Mesenchymal stem cell (in vitro differentiated cells and primary cell): ENCODE results near the gene INTS13. TPM values are rescaled to one million over a fixed set of nuclear protein-coding genes. Genes with fewer than 3 reads are reported as not detected.

Experiments used
- DNase-seq: peaks from one replicate; pipeline ENCODE4 v3.0.0-alpha.2; 2013
- H2AFZ ChIP-seq: one replicate; pipeline ENCODE4 v1.6.1; 2013; ENCODE audit warnings: low read depth, mild to moderate bottlenecking, control low read depth, inconsistent platforms, low read length, moderate library complexity
- H2AK5ac ChIP-seq: 2 replicates; pipeline ENCODE4 v1.6.1; 2013; ENCODE audit warnings: low read length, moderate library complexity, mild to moderate bottlenecking, inconsistent platforms; ENCODE audit not compliant: severe bottlenecking
- H2BK120ac ChIP-seq: one replicate; pipeline ENCODE4 v1.6.1; 2013; ENCODE audit warnings: low read depth, mild to moderate bottlenecking, inconsistent platforms, low read length, moderate library complexity
- H2BK12ac ChIP-seq, 2 experiments: one replicate each; pipeline ENCODE4 v1.6.1; 2013; ENCODE audit warnings: inconsistent platforms in 2 of 2, low read length in 2 of 2, mild to moderate bottlenecking in 2 of 2, moderate library complexity in 2 of 2, control low read depth in 1 of 2
- H2BK15ac ChIP-seq: one replicate; pipeline ENCODE4 v1.6.1; 2013; ENCODE audit warnings: mild to moderate bottlenecking, low read depth, inconsistent platforms; ENCODE audit not compliant: poor library complexity, severe bottlenecking
- H2BK5ac ChIP-seq: 2 replicates; pipeline ENCODE4 v1.6.1; 2013; ENCODE audit warnings: low read depth, mild to moderate bottlenecking, low read length, control low read depth, inconsistent platforms; ENCODE audit not compliant: poor library complexity, severe bottlenecking
- H3K14ac ChIP-seq, 2 experiments: one replicate each; pipeline ENCODE4 v1.6.1; 2013; ENCODE audit warnings: inconsistent platforms in 2 of 2, low read length in 2 of 2, control low read depth in 1 of 2, mild to moderate bottlenecking in 1 of 2, moderate library complexity in 1 of 2
- H3K18ac ChIP-seq, 2 experiments: one replicate each; pipeline ENCODE4 v1.6.1; 2013; ENCODE audit warnings: inconsistent platforms in 2 of 2, low read length in 2 of 2, control low read depth in 1 of 2, low read depth in 1 of 2, mild to moderate bottlenecking in 1 of 2
- H3K23ac ChIP-seq, 2 experiments: one replicate each; pipeline ENCODE4 v1.6.1; 2013; ENCODE audit warnings: inconsistent platforms in 2 of 2, low read length in 2 of 2, mild to moderate bottlenecking in 2 of 2, moderate library complexity in 2 of 2, control low read depth in 1 of 2
- H3K27ac ChIP-seq: 2 replicates; pipeline ENCODE4 v1.5.1; 2013; ENCODE audit warnings: mild to moderate bottlenecking, moderate library complexity, low read length, control low read depth, inconsistent platforms; ENCODE audit not compliant: poor library complexity, severe bottlenecking
- H3K27me3 ChIP-seq, 2 experiments: 2 replicates each; pipeline versions ENCODE4 v1.6.1 to v1.7.0; 2013; ENCODE audit warnings: low read length in 2 of 2, mild to moderate bottlenecking in 2 of 2, moderate library complexity in 2 of 2, control low read depth in 1 of 2, inconsistent platforms in 1 of 2; ENCODE audit not compliant: control insufficient read depth in 1 of 2, insufficient read depth in 1 of 2
- H3K36me3 ChIP-seq, 2 experiments: 2 replicates each; pipeline versions ENCODE4 v1.6.1 to v1.7.0; 2013; ENCODE audit warnings: low read length in 2 of 2, control low read depth in 1 of 2, inconsistent platforms in 1 of 2, low read depth in 1 of 2, mild to moderate bottlenecking in 1 of 2; ENCODE audit not compliant: insufficient read depth in 2 of 2, control insufficient read depth in 1 of 2
- H3K4ac ChIP-seq, 2 experiments: one replicate each; pipeline ENCODE4 v1.6.1; 2013; ENCODE audit warnings: inconsistent platforms in 2 of 2, low read length in 2 of 2, mild to moderate bottlenecking in 2 of 2, moderate library complexity in 2 of 2, control low read depth in 1 of 2, low read depth in 1 of 2
- H3K4me1 ChIP-seq: 2 replicates; pipeline ENCODE4 v1.6.1; 2013; ENCODE audit warnings: low read depth, low read length, control low read depth; ENCODE audit not compliant: control insufficient read depth, insufficient read depth
- H3K4me2 ChIP-seq: 2 replicates; pipeline ENCODE4 v1.6.1; 2013; ENCODE audit warnings: low read length, mild to moderate bottlenecking, inconsistent platforms; ENCODE audit not compliant: poor library complexity, severe bottlenecking
- H3K4me3 ChIP-seq, 2 experiments: 2 replicates each; pipeline versions ENCODE4 v1.5.1 to v1.7.0; 2013; ENCODE audit warnings: low read length in 2 of 2, mild to moderate bottlenecking in 2 of 2, control low read depth in 1 of 2, low read depth in 1 of 2; ENCODE audit not compliant: insufficient read depth in 1 of 2
- H3K79me1 ChIP-seq: replicated peaks from 2 replicates; pipeline ENCODE4 v1.6.1; 2013; ENCODE audit warnings: mild to moderate bottlenecking, control low read depth, low read length, inconsistent platforms; ENCODE audit not compliant: poor library complexity, severe bottlenecking
- H3K9ac ChIP-seq: 2 replicates; pipeline ENCODE4 v1.7.0; 2013; ENCODE audit warnings: mild to moderate bottlenecking, low read length, moderate library complexity
- H3K9me3 ChIP-seq: 2 replicates; pipeline ENCODE4 v1.7.0; 2013; ENCODE audit warnings: mild to moderate bottlenecking, low read length; ENCODE audit not compliant: control insufficient read depth
- H4K8ac ChIP-seq: one replicate; pipeline ENCODE4 v1.6.1; 2013; ENCODE audit warnings: inconsistent platforms, mild to moderate bottlenecking, low read length, moderate library complexity
- H4K91ac ChIP-seq: one replicate; pipeline ENCODE4 v1.6.1; 2013; ENCODE audit warnings: mild to moderate bottlenecking, low read length, inconsistent platforms
- WGBS: methylation state at CpG from one replicate; pipeline ENCODE4 v1.1.7; 2013; ENCODE audit warnings: mixed read lengths; 5-methylcytosine and 5-hydroxymethylcytosine counted together
- polyA plus RNA-seq, 2 experiments: library from polyadenylated mRNA; stranded (reverse); fragments of 200-250 nt; gene quantifications; one replicate each; pipeline ENCODE4 v1.2.3, GENCODE V29; 2013

The INTS13 gene
- 14.2 TPM for polyA plus RNA-seq (2013, experiment 1 of 2)
- polyA plus RNA-seq (2013, experiment 2 of 2) = 16.1 TPM

GRCh38 chr12:26937863-26938700, at the start of gene INTS13, which contains the start of gene FGFR1OP2:
TSS of gene INTS13 (minus strand) at chr12:26937981. CDS start at chr12:26936803, 1,178 bp downstream.
TSS of gene FGFR1OP2 (plus strand) at chr12:26938470. CDS start at chr12:26954159, 15,689 bp downstream.
- under 1% methylated on average over 66 of the region's 69 CpGs for WGBS
- H3K4me3 ChIP-seq = peak within 1 kb of the TSS; percentile 93 to 98
- H2BK12ac ChIP-seq = peak within 1 kb of the TSS; percentile 50 to 54
- H3K4me1 ChIP-seq = no peaks in the 10 kb centered on the region
- H3K4ac ChIP-seq = peak within 1 kb of the TSS; percentile 85 to 98
- H3K9ac ChIP-seq = peak within 1 kb of the TSS; percentile 98
- H3K36me3 ChIP-seq = no peaks in the 10 kb centered on the region
- peak within 1 kb of the TSS; percentile 99 for H3K27ac ChIP-seq
- H2BK120ac ChIP-seq = peak within 1 kb of the TSS; percentile 6
- H3K23ac ChIP-seq = peak within 1 kb of the TSS in 1 of 2 experiments; percentile 96
- peak within 1 kb of the TSS; percentile 93 to 100 for H3K18ac ChIP-seq
- H3K4me2 ChIP-seq = peak within 1 kb of the TSS; percentile 94
- H4K91ac ChIP-seq = peak within 1 kb of the TSS; percentile 98
- peak within 1 kb of the TSS; percentile 95 for H4K8ac ChIP-seq
- peak within 1 kb of the TSS; percentile 97 for H2BK5ac ChIP-seq
- peak within 1 kb of the TSS; percentile 100 for H2BK15ac ChIP-seq
- H3K79me1 ChIP-seq = peaks cover 9% of the 10 kb centered on the region
- DNase-seq = peak; percentile 99
- peak within 1 kb of the TSS in 1 of 2 experiments; percentile 97 for H3K14ac ChIP-seq
- H3K27me3 ChIP-seq = no peaks in the 10 kb centered on the region
- H3K9me3 ChIP-seq = no peaks in the 10 kb centered on the region
- H2AFZ ChIP-seq = peak within 1 kb of the TSS; percentile 100
- H2AK5ac ChIP-seq = no peak within 1 kb of the TSS

GRCh38 chr12:26982866-26983265, 45.1 kb upstream of the INTS13 start:
- H4K8ac ChIP-seq = no peak overlapping the region
- no peak overlapping the region for H3K4me2 ChIP-seq
- no peaks in the 10 kb centered on the region for H3K27me3 ChIP-seq
- no peak overlapping the region for H2BK12ac ChIP-seq
- no peak overlapping the region for H3K23ac ChIP-seq
- H2AFZ ChIP-seq = no peak overlapping the region
- peaks cover 20% of the 10 kb centered on the region for H3K79me1 ChIP-seq
- 88% methylated on average over 1 of the region's 2 CpGs for WGBS
- H3K9me3 ChIP-seq = no peaks in the 10 kb centered on the region
- peaks cover 9 to 18% of the 10 kb centered on the region in 2 experiments for H3K36me3 ChIP-seq
- no peak overlapping the region for H3K4ac ChIP-seq
- H3K18ac ChIP-seq = no peak overlapping the region
- no peak overlapping the region for H4K91ac ChIP-seq
- no peak overlapping the region for H3K4me3 ChIP-seq
- H2BK5ac ChIP-seq = no peak overlapping the region
- no peak overlapping the region for H3K9ac ChIP-seq
- no peak for DNase-seq
- no peaks in the 10 kb centered on the region for H3K4me1 ChIP-seq
- no peak overlapping the region for H2BK15ac ChIP-seq
- H2BK120ac ChIP-seq = no peak overlapping the region
- no peak overlapping the region for H3K14ac ChIP-seq
- H2AK5ac ChIP-seq = no peak overlapping the region
- no peak overlapping the region for H3K27ac ChIP-seq

GRCh38 chr12:26979733-26980132, 42.0 kb upstream of the INTS13 start:
- no peak overlapping the region for H2AFZ ChIP-seq
- H3K14ac ChIP-seq = no peak overlapping the region
- no peak for DNase-seq
- no peak overlapping the region for H3K4ac ChIP-seq
- 95% methylated on average over 11 of the region's 11 CpGs for WGBS
- no peak overlapping the region for H3K27ac ChIP-seq
- no peak overlapping the region for H3K4me2 ChIP-seq
- peaks cover 12 to 41% of the 10 kb centered on the region in 2 experiments for H3K36me3 ChIP-seq
- no peak overlapping the region for H4K91ac ChIP-seq
- H2BK120ac ChIP-seq = no peak overlapping the region
- H2BK15ac ChIP-seq = no peak overlapping the region
- no peak overlapping the region for H3K18ac ChIP-seq
- H3K4me1 ChIP-seq = no peaks in the 10 kb centered on the region
- H3K9ac ChIP-seq = no peak overlapping the region
- H2BK12ac ChIP-seq = no peak overlapping the region
- H3K27me3 ChIP-seq = no peaks in the 10 kb centered on the region
- no peak overlapping the region for H4K8ac ChIP-seq
- no peak overlapping the region for H3K4me3 ChIP-seq
- H3K23ac ChIP-seq = no peak overlapping the region
- H3K9me3 ChIP-seq = no peaks in the 10 kb centered on the region
- H3K79me1 ChIP-seq = peaks cover 18% of the 10 kb centered on the region
- no peak overlapping the region for H2AK5ac ChIP-seq
- no peak overlapping the region for H2BK5ac ChIP-seq

GRCh38 chr12:26978801-26979200, 41.0 kb upstream of the INTS13 start:
- Histone ChIP-seq H2BK12ac (no peak overlapping the region), H4K91ac (no peak overlapping the region), H3K27ac (no peak overlapping the region), H3K27me3 (no peaks in the 10 kb centered on the region), H3K23ac (no peak overlapping the region), H3K79me1 (peaks cover 20% of the 10 kb centered on the region), H3K36me3 (peaks cover 14 to 51% of the 10 kb centered on the region in 2 experiments), H2AK5ac (no peak overlapping the region), H2AFZ (no peak overlapping the region), H3K4me2 (no peak overlapping the region), H3K18ac (no peak overlapping the region), H3K4me1 (no peaks in the 10 kb centered on the region), H2BK15ac (no peak overlapping the region), H2BK120ac (no peak overlapping the region), H4K8ac (no peak overlapping the region), H2BK5ac (no peak overlapping the region), H3K4me3 (no peak overlapping the region), H3K14ac (no peak overlapping the region), H3K9ac (no peak overlapping the region), H3K4ac (no peak overlapping the region), H3K9me3 (no peaks in the 10 kb centered on the region)
- 86% methylated on average over 1 of the region's 1 CpG for WGBS
- no peak for DNase-seq
